SK-N-SH (cell line): Measurements from ENCODE around the gene CNRIP1.

Experiments
- MAX ChIP-seq: IDR thresholded peaks from 2 replicates; pipeline ENCODE4 v1.4.0; 2012; ENCODE audit warnings: low read depth
- NRF1 ChIP-seq: IDR thresholded peaks from 2 replicates; pipeline ENCODE4 v1.6.1; 2012; ENCODE audit warnings: low read depth, mild to moderate bottlenecking, low read length
- TEAD4 ChIP-seq: IDR thresholded peaks from 2 replicates; pipeline ENCODE4 v1.4.0; 2012; ENCODE audit warnings: mild to moderate bottlenecking, borderline replicate concordance; ENCODE audit not compliant: insufficient read depth
- USF1 ChIP-seq: IDR thresholded peaks from 2 replicates; pipeline ENCODE4 v1.4.0; 2012; ENCODE audit warnings: low read depth, borderline replicate concordance
- YY1 ChIP-seq: IDR thresholded peaks from 2 replicates; pipeline ENCODE4 v1.4.0; 2012; ENCODE audit warnings: low read depth, mild to moderate bottlenecking
- TF ChIP-seq, protein P1 (sequence below): fragments of 200-600 bp; sonication (generic); IDR thresholded peaks from 2 replicates; pipeline ENCODE4 v1.6.1; 2017; ENCODE audit warnings: antibody characterized with exemption, mild to moderate bottlenecking, moderate library complexity

DNA sequence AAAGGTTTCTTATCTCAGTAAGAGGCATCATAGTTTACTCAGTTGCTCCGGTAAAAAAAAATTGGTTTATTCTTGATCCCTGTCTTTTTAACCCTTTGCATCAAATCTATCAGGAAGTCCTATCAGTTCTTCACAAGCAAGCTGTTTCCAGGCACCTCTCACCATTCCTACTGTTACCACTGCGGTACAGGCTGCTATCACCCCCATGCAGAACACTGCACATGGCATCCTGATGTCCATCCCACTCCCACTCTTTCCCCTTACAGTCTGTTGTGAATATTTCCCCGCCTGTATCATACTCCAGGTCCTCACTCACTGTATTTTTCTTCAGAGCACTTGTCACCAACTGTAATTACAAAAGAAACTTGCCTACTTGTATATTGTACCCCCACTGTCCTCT is 5.3 kb upstream of the CNRIP1 start:
- no peak for TF ChIP-seq TEAD4
- no peak for TF ChIP-seq USF1
- no peak for TF ChIP-seq YY1
- no peak for TF ChIP-seq MAX
- TF ChIP-seq, protein P1, sequence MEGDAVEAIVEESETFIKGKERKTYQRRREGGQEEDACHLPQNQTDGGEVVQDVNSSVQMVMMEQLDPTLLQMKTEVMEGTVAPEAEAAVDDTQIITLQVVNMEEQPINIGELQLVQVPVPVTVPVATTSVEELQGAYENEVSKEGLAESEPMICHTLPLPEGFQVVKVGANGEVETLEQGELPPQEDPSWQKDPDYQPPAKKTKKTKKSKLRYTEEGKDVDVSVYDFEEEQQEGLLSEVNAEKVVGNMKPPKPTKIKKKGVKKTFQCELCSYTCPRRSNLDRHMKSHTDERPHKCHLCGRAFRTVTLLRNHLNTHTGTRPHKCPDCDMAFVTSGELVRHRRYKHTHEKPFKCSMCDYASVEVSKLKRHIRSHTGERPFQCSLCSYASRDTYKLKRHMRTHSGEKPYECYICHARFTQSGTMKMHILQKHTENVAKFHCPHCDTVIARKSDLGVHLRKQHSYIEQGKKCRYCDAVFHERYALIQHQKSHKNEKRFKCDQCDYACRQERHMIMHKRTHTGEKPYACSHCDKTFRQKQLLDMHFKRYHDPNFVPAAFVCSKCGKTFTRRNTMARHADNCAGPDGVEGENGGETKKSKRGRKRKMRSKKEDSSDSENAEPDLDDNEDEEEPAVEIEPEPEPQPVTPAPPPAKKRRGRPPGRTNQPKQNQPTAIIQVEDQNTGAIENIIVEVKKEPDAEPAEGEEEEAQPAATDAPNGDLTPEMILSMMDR: no peak
- no peak for TF ChIP-seq NRF1
